ENCODE results near the gene NFRKB. TPM values are rescaled to one million over a fixed set of nuclear protein-coding genes. Genes with fewer than 3 reads are reported as not detected.

The NFRKB gene
- total RNA-seq, 4 donors from 2014 or later: 48.0 to 91.6 (median 64.3) TPM

DNA sequence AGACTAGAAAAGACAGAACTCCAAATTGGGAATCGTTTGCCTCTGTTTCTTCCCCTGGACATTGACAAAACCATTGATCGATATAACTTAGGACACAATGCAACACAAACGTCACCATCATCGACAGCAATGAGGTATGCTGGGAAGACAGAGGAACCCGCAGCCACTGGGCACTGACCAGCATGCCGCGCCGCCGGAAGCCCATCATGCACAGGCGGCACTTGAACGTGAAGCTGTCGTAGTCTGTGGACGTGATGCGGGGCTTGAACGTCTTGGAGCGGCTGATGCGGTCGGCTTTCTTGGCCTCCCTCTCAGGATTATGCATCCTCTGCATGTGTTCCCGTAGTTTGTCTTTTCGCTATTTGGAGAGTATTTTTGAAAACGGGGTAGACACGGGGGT is 23.0 kb upstream of the NFRKB start:
- intact Hi-C loops (cut with DNase I): no loop called here
- no peaks in the 10 kb centered on the region for H3K27me3 ChIP-seq
- peaks cover 10 to 21% of the 10 kb centered on the region in 2 donors for H3K36me3 ChIP-seq
- no peaks in the 10 kb centered on the region for H3K4me1 ChIP-seq
- 95 to 97% methylated on average over 22 of the region's 22 CpGs for WGBS, 2 donors
- no peak for TF ChIP-seq POLR2A (IDR thresholded peaks at IDR 0.05)
- TF ChIP-seq, protein P1, sequence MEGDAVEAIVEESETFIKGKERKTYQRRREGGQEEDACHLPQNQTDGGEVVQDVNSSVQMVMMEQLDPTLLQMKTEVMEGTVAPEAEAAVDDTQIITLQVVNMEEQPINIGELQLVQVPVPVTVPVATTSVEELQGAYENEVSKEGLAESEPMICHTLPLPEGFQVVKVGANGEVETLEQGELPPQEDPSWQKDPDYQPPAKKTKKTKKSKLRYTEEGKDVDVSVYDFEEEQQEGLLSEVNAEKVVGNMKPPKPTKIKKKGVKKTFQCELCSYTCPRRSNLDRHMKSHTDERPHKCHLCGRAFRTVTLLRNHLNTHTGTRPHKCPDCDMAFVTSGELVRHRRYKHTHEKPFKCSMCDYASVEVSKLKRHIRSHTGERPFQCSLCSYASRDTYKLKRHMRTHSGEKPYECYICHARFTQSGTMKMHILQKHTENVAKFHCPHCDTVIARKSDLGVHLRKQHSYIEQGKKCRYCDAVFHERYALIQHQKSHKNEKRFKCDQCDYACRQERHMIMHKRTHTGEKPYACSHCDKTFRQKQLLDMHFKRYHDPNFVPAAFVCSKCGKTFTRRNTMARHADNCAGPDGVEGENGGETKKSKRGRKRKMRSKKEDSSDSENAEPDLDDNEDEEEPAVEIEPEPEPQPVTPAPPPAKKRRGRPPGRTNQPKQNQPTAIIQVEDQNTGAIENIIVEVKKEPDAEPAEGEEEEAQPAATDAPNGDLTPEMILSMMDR (IDR thresholded peaks at IDR 0.05): no peak
- H3K9me3 ChIP-seq: no peaks in the 10 kb centered on the region
- H3K4me3 ChIP-seq (replicated peaks in 1 of 3): no peak overlapping the region
- H3K27ac ChIP-seq: no peak overlapping the region
- no peak for DNase-seq

DNA sequence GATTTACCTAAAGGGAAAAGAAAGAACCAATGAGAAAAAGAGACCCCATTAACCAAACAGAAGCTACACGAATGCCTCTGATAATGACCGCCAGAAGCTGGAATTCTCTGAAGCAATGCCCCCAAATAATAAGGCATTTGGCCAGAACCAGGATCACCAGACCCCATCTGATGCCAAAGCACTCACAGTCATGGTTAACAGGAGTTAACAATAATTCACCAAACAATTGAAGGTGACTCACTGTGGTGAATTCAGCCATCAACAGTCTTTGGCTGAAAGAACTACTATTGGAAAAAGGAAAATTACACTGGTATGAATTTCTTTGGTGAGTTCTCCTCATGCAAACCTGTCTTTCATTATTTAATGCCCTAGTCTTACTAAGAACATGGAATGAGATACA is 21.9 kb upstream of the NFRKB start:
- Histone ChIP-seq H3K4me1 (no peaks in the 10 kb centered on the region), H3K36me3 (peaks cover 10 to 21% of the 10 kb centered on the region in 2 donors)

DNA sequence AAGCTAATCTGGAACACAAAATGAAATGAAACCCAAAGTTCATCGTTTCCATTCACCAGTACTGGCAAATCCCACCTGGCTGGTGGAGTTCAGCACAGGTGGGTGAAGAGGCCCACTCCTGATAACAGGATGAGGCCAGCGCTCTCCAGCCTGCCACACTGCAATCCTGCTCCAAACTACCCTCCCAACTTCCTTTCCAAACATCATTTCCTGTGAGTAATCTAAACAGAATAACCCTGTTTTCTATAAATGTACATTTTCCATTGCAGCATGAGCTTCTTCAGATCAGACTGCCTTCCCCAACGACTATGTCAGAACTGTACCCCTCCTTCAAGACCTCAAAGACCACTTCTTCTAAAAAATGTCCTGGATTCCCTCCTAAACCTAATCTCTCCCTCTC is 15.9 kb upstream of the NFRKB start:
- Histone ChIP-seq H3K4me3 (replicated peaks in 1 of 3) (no peak overlapping the region), H3K27ac (no peak overlapping the region), H3K4me1 (no peaks in the 10 kb centered on the region), H3K27me3 (no peaks in the 10 kb centered on the region), H3K36me3 (peaks cover 10 to 25% of the 10 kb centered on the region in 2 donors), H3K9me3 (no peaks in the 10 kb centered on the region)
- DNase-seq: no peak
- intact Hi-C loops (cut with DNase I): no loop called here
- WGBS, 2 donors: 65 to 68% methylated on average over 3 of the region's 3 CpGs
- TF ChIP-seq, protein P1 (IDR thresholded peaks at IDR 0.05): no peak
- TF ChIP-seq POLR2A (IDR thresholded peaks at IDR 0.05): no peak

More for the DNA sequence above, 21.9 kb upstream of the NFRKB start:
- Histone ChIP-seq H3K27me3 (no peaks in the 10 kb centered on the region), H3K4me3 (replicated peaks in 1 of 3) (no peak overlapping the region), H3K9me3 (no peaks in the 10 kb centered on the region), H3K27ac (no peak overlapping the region)
- intact Hi-C loops (cut with DNase I): no loop called here
- DNase-seq: no peak
- no peak for TF ChIP-seq POLR2A (IDR thresholded peaks at IDR 0.05)
- TF ChIP-seq, protein P1 (IDR thresholded peaks at IDR 0.05): no peak
- 93 to 94% methylated on average over 2 of the region's 2 CpGs for WGBS, 2 donors

DNA sequence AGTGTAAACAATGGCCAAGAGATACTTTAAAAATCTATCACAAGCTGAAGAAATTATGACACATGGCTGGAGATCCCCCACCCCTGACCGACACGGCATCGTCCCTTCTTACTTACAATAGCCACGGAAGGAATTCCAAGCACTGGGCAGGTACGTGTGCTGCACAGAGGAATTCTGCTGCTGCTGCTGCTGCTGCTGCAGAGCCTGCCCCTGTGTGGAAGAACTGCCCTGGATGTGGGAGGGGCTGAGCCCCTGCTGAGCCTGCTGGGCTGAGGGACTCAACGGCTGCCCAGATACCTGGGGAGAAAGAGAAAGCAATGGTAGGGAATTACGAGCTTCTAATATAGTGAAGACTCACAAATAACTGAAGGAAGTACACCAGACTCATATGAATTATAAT is 15.0 kb upstream of the NFRKB start:
- TF ChIP-seq, protein P1 (IDR thresholded peaks at IDR 0.05): no peak
- TF ChIP-seq POLR2A (IDR thresholded peaks at IDR 0.05): no peak
- H3K4me3 ChIP-seq (replicated peaks in 1 of 3): no peak overlapping the region
- no peaks in the 10 kb centered on the region for H3K27me3 ChIP-seq
- intact Hi-C loops (cut with DNase I): no loop called here
- no peaks in the 10 kb centered on the region for H3K4me1 ChIP-seq
- peaks cover 10 to 16% of the 10 kb centered on the region in 2 donors for H3K36me3 ChIP-seq
- no peaks in the 10 kb centered on the region for H3K9me3 ChIP-seq
- WGBS, 2 donors: 84 to 90% methylated on average over 7 of the region's 7 CpGs
- H3K27ac ChIP-seq: no peak overlapping the region
- no peak for DNase-seq

DNA sequence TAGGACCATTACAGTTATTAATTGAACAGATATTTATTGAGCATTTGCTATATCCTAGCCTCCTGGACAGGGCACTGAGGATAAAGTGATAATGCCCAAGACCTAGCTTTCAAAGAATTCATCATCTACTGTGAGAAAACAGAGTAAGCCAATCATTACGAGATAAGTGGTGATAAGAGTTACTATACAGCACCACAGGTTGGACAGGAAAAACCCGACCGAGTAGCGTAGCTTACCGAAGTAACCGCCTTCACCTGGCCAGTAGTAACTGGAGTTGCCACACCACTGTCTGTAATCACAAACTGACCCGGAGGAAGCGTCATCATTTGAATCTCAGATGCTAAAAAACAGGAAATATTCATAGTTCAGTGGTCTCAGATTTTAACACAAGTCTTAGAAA is 10.0 kb upstream of the NFRKB start:
- WGBS, 2 donors: 94 to 95% methylated on average over 8 of the region's 8 CpGs
- no peaks in the 10 kb centered on the region for H3K4me1 ChIP-seq
- intact Hi-C loops (cut with DNase I): no loop called here
- no peaks in the 10 kb centered on the region for H3K9me3 ChIP-seq
- H3K4me3 ChIP-seq (replicated peaks in 1 of 3): no peak overlapping the region
- no peak for DNase-seq
- H3K36me3 ChIP-seq: peaks cover 6 to 7% of the 10 kb centered on the region in 2 donors
- no peak overlapping the region for H3K27ac ChIP-seq
- TF ChIP-seq, protein P1 (IDR thresholded peaks at IDR 0.05): no peak
- no peak for TF ChIP-seq POLR2A (IDR thresholded peaks at IDR 0.05)
- no peaks in the 10 kb centered on the region for H3K27me3 ChIP-seq

Measured in thyroid gland (tissue), 4 donors.